Kidney (tissue), 14 donors: Measurements from ENCODE around the gene POU2F3. TPM values are rescaled to one million over a fixed set of nuclear protein-coding genes. Genes with fewer than 3 reads are reported as not detected.

Source experiments
- DNase-seq, 5 donors: peaks; one replicate each; pipeline ENCODE4 v3.0.0-alpha.2; 2013 to 2020
- FAIRE-seq: peaks from 2 replicates; lab custom pipeline; 2012; peaks lifted over from hg19 to GRCh38; lab: Jason Lieb, UNC
- H3K27ac ChIP-seq, 2 donors: one replicate each; pipeline ENCODE4 v1.7.0; 2013; ENCODE audit warnings: low read depth in 2 of 2, low read length in 2 of 2, inconsistent platforms in 1 of 2
- H3K27me3 ChIP-seq: one replicate; pipeline ENCODE4 v1.7.1; 2013; ENCODE audit warnings: low read length, inconsistent platforms; ENCODE audit not compliant: control insufficient read depth, insufficient read depth
- H3K36me3 ChIP-seq, 3 donors: one replicate each; pipeline versions ENCODE4 v1.7.0 to v1.7.1; 2013; ENCODE audit warnings: low read length in 3 of 3, control low read depth in 1 of 3, inconsistent platforms in 1 of 3; ENCODE audit not compliant: insufficient read depth in 3 of 3, control insufficient read depth in 2 of 3
- H3K4me1 ChIP-seq, 3 donors: one replicate each; pipeline versions ENCODE4 v1.7.0 to v1.7.1; 2013; ENCODE audit warnings: low read length in 3 of 3, inconsistent platforms in 1 of 3, low read depth in 1 of 3; ENCODE audit not compliant: control insufficient read depth in 2 of 3, insufficient read depth in 2 of 3
- H3K4me3 ChIP-seq, 3 donors: one replicate each; pipeline versions ENCODE4 v1.7.0 to v1.8.1; 2013; ENCODE audit warnings: low read length in 3 of 3, control low read depth in 1 of 3, inconsistent platforms in 1 of 3
- H3K9ac ChIP-seq, 3 donors: one replicate each; pipeline versions ENCODE4 v1.7.0 to v1.7.1; 2013; ENCODE audit warnings: low read length in 3 of 3, control low read depth in 1 of 3, inconsistent platforms in 1 of 3
- H3K9me3 ChIP-seq, 3 donors: one replicate each; pipeline versions ENCODE4 v1.7.0 to v1.7.1; 2013; ENCODE audit warnings: low read length in 3 of 3, control low read depth in 1 of 3, inconsistent platforms in 1 of 3; ENCODE audit not compliant: control insufficient read depth in 2 of 3, insufficient read depth in 1 of 3
- intact Hi-C: fragments of 100-400 bp; cut with DNase I; formaldehyde crosslinking; loops from one replicate; pipeline ENCODE4 v1.11.1; 2022
- polyA plus RNA-seq: library from polyadenylated mRNA; stranded (reverse); fragments of 350-450 nt; fragmentation: Illumina TruSeq; extraction: RNeasy Lipid Tissue Mini Kit (QIAGEN cat#74804); gene quantifications from one replicate; pipeline ENCODE4 v1.2.3, GENCODE V29; 2014; ENCODE audit warnings: low read depth, low replicate concordance; ENCODE audit not compliant: insufficient read depth
- total RNA-seq: library from RNA; stranded (reverse); fragmentation: NEBNext Ultra II Directional; extraction: Animal tissue kit (Norgen Biotek cat#: 25700); gene quantifications from one replicate; pipeline ENCODE4 v1.2.1, GENCODE V29; 2021
- TF ChIP-seq, protein P1 (sequence below): IDR thresholded peaks from 3 replicates; pipeline ENCODE4 v1.5.1; 2012; ENCODE audit warnings: mild to moderate bottlenecking, moderate library complexity, borderline replicate concordance; ENCODE audit not compliant: insufficient read depth; ENCODE audit errors: extremely low read depth
- donor health status: control.
- donor health status: control.
- donor health status: control.
- donor health status: control.
- donor health status: control.
- donor health status: DM: yes; HTN: yes; CAD: no.
- donor health status: Normal renal cell carcinoma (clear cell type).

Gene POU2F3
- total and polyA plus RNA-seq, 2 donors from 2014 or later, result 0.85 to 1.2 TPM

GRCh38 chr11:120261931-120262330 is 22.0 kb downstream of the POU2F3 start:
- intact Hi-C loops, result no loop called here
- Histone ChIP-seq H3K9ac (no peak overlapping the region), H3K27me3 (no peaks in the 10 kb centered on the region), H3K4me3 (no peak overlapping the region), H3K9me3 (no peaks in the 10 kb centered on the region), H3K36me3 (no peaks in the 10 kb centered on the region), H3K4me1 (no peaks in the 10 kb centered on the region), H3K27ac (no peak overlapping the region)
- FAIRE-seq (no peak), DNase-seq (no peak)
- TF ChIP-seq, protein P1, sequence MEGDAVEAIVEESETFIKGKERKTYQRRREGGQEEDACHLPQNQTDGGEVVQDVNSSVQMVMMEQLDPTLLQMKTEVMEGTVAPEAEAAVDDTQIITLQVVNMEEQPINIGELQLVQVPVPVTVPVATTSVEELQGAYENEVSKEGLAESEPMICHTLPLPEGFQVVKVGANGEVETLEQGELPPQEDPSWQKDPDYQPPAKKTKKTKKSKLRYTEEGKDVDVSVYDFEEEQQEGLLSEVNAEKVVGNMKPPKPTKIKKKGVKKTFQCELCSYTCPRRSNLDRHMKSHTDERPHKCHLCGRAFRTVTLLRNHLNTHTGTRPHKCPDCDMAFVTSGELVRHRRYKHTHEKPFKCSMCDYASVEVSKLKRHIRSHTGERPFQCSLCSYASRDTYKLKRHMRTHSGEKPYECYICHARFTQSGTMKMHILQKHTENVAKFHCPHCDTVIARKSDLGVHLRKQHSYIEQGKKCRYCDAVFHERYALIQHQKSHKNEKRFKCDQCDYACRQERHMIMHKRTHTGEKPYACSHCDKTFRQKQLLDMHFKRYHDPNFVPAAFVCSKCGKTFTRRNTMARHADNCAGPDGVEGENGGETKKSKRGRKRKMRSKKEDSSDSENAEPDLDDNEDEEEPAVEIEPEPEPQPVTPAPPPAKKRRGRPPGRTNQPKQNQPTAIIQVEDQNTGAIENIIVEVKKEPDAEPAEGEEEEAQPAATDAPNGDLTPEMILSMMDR, result no peak

GRCh38 chr11:120267319-120267718 is 27.4 kb downstream of the POU2F3 start:
- H3K9me3 ChIP-seq, result no peaks in the 10 kb centered on the region
- FAIRE-seq (no peak), DNase-seq (no peak)
- H3K4me1 ChIP-seq, result no peaks in the 10 kb centered on the region
- H3K27me3 ChIP-seq, result no peaks in the 10 kb centered on the region
- H3K27ac ChIP-seq, result no peak overlapping the region
- no peaks in the 10 kb centered on the region for H3K36me3 ChIP-seq
- no peak overlapping the region for H3K4me3 ChIP-seq
- intact Hi-C loops, result no loop called here
- no peak overlapping the region for H3K9ac ChIP-seq
- TF ChIP-seq, protein P1, result no peak

DNA sequence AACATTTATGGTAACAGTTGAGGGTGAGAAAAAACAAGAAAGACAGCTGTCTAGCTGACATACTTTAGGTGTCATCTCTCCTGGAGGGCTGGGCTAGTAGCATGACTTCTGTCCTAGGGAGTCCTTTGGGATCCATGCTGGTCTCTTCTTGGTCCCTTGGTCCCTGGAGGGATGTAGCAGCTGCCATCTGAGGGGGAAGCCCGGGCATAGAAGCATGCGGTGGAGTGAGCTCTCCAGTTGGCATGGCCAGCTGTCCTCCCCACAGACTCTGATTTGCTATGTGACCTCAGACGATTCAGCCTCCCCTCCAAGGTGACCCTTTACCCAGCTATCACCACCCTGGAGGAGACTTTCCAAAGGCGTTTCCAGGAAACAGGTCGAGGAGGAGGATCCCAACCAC is 28.7 kb downstream of the POU2F3 start:
- Histone ChIP-seq H3K9me3 (no peaks in the 10 kb centered on the region), H3K4me3 (no peak overlapping the region), H3K27me3 (no peaks in the 10 kb centered on the region), H3K4me1 (no peaks in the 10 kb centered on the region), H3K36me3 (no peaks in the 10 kb centered on the region), H3K9ac (no peak overlapping the region), H3K27ac (no peak overlapping the region)
- intact Hi-C loops, result no loop called here
- no peak for FAIRE-seq
- TF ChIP-seq, protein P1, result no peak
- DNase-seq, result no peak

GRCh38 chr11:120270386-120270785 is 30.4 kb downstream of the POU2F3 start:
- TF ChIP-seq, protein P1, result no peak
- no peak overlapping the region for H3K27ac ChIP-seq
- no peak for FAIRE-seq
- H3K4me3 ChIP-seq, result no peak overlapping the region
- H3K27me3 ChIP-seq, result no peaks in the 10 kb centered on the region
- intact Hi-C loops, result no loop called here
- no peaks in the 10 kb centered on the region for H3K36me3 ChIP-seq
- H3K9me3 ChIP-seq, result no peaks in the 10 kb centered on the region
- DNase-seq, result no peak
- H3K9ac ChIP-seq, result no peak overlapping the region
- H3K4me1 ChIP-seq, result no peaks in the 10 kb centered on the region
